GM12801 (cell line): ENCODE results near the gene PDIA5.

Source experiments
- CTCF ChIP-seq: IDR thresholded peaks from one replicate; pipeline ENCODE4 v1.5.1; 2011; ENCODE audit warnings: control low read depth; ENCODE audit not compliant: insufficient read length; ENCODE audit errors: extremely low read depth

Gene PDIA5

GRCh38 chr3:123064506-123064905 lies 2.3 kb upstream of the PDIA5 start:
- no peak for TF ChIP-seq CTCF

- no peak for TF ChIP-seq CTCF
These were observed 1.9 kb upstream of the PDIA5 start for GRCh38 chr3:123064914-123065313.

- no peak for TF ChIP-seq CTCF
These were observed 278 bp upstream of the PDIA5 start for GRCh38 chr3:123066599-123066895.

- no peak for TF ChIP-seq CTCF
These were observed 1.1 kb downstream of the PDIA5 start for GRCh38 chr3:123067689-123068600.

- no peak for TF ChIP-seq CTCF
These were observed 2.0 kb downstream of the PDIA5 start for GRCh38 chr3:123068601-123069381.

- TF ChIP-seq CTCF = no peak
These were observed 3.7 kb downstream of the PDIA5 start for GRCh38 chr3:123070510-123070909.

GRCh38 chr3:123071146-123071545 lies 4.3 kb downstream of the PDIA5 start:
- TF ChIP-seq CTCF = no peak
